Measurements from ENCODE around the gene SLIT3. TPM values are rescaled to one million over a fixed set of nuclear protein-coding genes. Genes with fewer than 3 reads are reported as not detected.

The SLIT3 gene
- total RNA-seq, 1 donor from 2014 or later: 5.0 TPM

DNA sequence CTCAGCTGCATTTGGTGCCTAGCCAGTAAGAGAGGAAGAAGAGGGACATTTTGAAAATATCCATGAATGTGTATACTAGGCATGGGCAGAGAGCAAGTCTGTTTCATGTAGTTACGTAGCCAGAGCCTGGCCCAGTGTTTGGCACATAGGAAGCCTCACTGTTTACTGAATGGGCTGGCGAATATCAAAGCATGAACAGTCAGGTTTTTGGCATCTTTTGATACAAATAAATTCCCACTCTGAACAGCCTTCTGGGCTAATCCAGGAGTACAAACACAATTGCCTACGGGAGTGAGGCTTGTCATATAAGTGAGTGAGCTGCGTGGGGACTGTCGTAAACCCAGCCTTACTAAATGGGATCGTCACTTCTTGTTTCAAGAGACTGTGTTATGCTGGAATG, 468.6 kb downstream of the SLIT3 start:
- TF ChIP-seq, protein P1, sequence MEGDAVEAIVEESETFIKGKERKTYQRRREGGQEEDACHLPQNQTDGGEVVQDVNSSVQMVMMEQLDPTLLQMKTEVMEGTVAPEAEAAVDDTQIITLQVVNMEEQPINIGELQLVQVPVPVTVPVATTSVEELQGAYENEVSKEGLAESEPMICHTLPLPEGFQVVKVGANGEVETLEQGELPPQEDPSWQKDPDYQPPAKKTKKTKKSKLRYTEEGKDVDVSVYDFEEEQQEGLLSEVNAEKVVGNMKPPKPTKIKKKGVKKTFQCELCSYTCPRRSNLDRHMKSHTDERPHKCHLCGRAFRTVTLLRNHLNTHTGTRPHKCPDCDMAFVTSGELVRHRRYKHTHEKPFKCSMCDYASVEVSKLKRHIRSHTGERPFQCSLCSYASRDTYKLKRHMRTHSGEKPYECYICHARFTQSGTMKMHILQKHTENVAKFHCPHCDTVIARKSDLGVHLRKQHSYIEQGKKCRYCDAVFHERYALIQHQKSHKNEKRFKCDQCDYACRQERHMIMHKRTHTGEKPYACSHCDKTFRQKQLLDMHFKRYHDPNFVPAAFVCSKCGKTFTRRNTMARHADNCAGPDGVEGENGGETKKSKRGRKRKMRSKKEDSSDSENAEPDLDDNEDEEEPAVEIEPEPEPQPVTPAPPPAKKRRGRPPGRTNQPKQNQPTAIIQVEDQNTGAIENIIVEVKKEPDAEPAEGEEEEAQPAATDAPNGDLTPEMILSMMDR (IDR thresholded peaks at IDR 0.05; ENCODE audit: insufficient read depth, low read length, poor library complexity, severe bottlenecking): no peak
- DNase-seq (ENCODE audit: low read depth): no peak
- Histone ChIP-seq H3K4me3 (ENCODE audit: low read depth, low read length) (no peak overlapping the region), H3K27me3 (ENCODE audit: control insufficient read depth, insufficient read depth, low read length) (no peaks in the 10 kb centered on the region), H3K36me3 (ENCODE audit: control insufficient read depth, insufficient read depth, low read length) (no peaks in the 10 kb centered on the region)

DNA sequence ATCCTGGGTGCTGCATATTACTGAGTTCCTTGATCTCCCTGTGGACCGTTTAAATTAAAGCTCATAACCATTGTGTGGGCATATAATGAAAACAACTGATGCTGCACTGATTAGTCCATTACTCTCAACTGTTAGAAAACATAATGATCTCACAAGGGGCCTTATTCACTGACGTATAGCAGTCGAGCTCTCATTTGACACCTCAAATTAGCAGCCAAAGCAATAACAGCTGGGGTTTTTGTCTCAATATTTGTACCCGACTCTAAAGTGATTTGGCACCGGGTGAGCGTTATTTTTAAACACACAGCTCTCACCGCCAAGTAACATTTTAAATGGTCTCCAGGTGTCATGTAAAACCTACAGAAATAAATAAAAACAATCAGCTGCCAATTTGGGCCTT, 469.6 kb downstream of the SLIT3 start:
- Histone ChIP-seq H3K27me3 (ENCODE audit: control insufficient read depth, insufficient read depth, low read length) (no peaks in the 10 kb centered on the region), H3K36me3 (ENCODE audit: control insufficient read depth, insufficient read depth, low read length) (no peaks in the 10 kb centered on the region), H3K4me3 (ENCODE audit: low read depth, low read length) (no peak overlapping the region)
- no peak for DNase-seq (ENCODE audit: low read depth)
- TF ChIP-seq, protein P1 (IDR thresholded peaks at IDR 0.05; ENCODE audit: insufficient read depth, low read length, poor library complexity, severe bottlenecking): no peak

DNA sequence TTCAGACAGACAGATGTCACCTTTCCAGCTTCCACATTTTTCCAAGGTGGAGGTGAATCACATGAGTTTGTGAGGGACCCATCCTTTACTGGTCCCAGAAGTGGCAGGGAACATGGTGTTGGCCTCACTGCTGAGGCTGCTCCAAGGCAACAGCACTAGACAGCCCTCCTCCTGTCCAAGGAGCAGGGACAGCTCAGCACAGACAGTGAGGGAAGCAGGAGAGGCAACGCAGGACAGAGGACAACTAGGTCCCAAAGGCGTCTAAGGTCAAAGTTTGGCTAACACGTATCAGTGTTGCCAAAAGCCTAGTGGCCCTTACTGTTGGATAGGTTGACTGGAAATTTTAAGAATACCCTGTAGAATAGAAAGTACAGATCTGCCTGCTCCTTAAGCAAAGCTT, 470.1 kb downstream of the SLIT3 start:
- DNase-seq (ENCODE audit: low read depth): no peak
- Histone ChIP-seq H3K4me3 (ENCODE audit: low read depth, low read length) (no peak overlapping the region), H3K36me3 (ENCODE audit: control insufficient read depth, insufficient read depth, low read length) (no peaks in the 10 kb centered on the region), H3K27me3 (ENCODE audit: control insufficient read depth, insufficient read depth, low read length) (no peaks in the 10 kb centered on the region)
- TF ChIP-seq, protein P1 (IDR thresholded peaks at IDR 0.05; ENCODE audit: insufficient read depth, low read length, poor library complexity, severe bottlenecking): no peak

DNA sequence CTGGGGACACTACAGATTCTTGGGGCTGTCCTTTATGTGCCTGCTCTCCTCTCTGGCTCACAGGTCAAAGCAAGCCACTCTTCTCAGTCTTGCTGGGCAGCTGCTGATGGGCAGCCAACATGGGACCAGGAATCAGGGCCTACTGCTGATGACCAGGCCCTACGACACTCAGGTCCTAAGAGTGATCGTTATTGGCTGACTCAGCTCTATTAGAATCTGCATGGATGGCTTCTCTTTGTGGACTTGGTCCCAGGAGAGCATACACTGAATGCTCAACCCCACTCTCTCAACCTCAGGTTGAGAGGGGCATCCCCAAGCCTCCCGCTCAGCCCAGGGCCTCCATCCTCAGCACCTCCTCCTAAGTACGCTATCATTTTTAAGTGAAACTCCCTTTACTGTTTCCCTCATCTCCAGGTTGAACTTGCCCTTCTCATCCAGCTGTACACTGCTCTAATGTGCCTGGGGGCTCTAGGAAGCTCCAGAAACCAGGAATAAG, 471.0 kb downstream of the SLIT3 start:
- TF ChIP-seq, protein P1 (IDR thresholded peaks at IDR 0.05; ENCODE audit: insufficient read depth, low read length, poor library complexity, severe bottlenecking): no peak
- no peaks in the 10 kb centered on the region for H3K27me3 ChIP-seq (ENCODE audit: control insufficient read depth, insufficient read depth, low read length)
- DNase-seq (ENCODE audit: low read depth): no peak
- H3K36me3 ChIP-seq (ENCODE audit: control insufficient read depth, insufficient read depth, low read length): no peaks in the 10 kb centered on the region
- no peak overlapping the region for H3K4me3 ChIP-seq (ENCODE audit: low read depth, low read length)

DNA sequence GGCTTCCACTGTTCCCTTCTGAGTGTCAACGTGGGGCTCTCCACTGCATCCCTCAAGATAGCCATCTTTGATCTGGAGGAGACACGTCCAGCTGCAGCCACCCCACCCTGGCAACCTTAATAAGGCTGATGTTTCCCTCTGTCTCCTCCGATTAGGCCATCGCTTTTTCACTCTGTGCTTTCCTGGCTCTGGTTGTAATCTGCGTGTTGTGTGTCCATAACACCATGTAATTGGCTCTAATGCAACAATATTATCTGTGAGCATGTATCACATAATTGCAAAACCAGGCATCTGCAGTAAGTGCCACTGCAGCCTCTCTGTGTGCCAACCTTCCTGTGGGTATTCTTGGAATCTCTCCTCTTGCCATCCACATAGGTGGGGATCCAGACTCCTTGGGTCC, 471.9 kb downstream of the SLIT3 start:
- H3K36me3 ChIP-seq (ENCODE audit: control insufficient read depth, insufficient read depth, low read length): no peaks in the 10 kb centered on the region
- no peak for DNase-seq (ENCODE audit: low read depth)
- H3K4me3 ChIP-seq (ENCODE audit: low read depth, low read length): no peak overlapping the region
- TF ChIP-seq, protein P1 (IDR thresholded peaks at IDR 0.05; ENCODE audit: insufficient read depth, low read length, poor library complexity, severe bottlenecking): no peak
- no peaks in the 10 kb centered on the region for H3K27me3 ChIP-seq (ENCODE audit: control insufficient read depth, insufficient read depth, low read length)

DNA sequence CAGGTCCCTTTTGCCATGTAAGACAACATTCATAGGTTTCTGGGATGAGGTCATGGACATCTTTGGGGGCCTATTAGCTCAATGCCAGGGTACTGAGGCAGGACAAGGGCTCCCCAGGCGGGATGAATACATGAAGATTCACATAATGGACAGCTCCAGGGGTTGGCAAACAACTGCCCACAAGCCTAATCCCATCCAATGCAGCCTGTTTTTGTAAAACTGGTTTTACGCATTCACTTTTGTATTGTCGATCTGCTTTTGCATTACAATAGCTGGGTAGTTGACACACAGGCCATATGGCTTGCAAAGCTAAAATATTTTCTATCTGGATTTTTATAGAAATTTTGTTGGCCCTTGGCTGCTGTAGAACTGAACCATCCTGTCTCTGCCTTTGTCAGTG, 473.3 kb downstream of the SLIT3 start:
- Histone ChIP-seq H3K36me3 (ENCODE audit: control insufficient read depth, insufficient read depth, low read length) (no peaks in the 10 kb centered on the region), H3K27me3 (ENCODE audit: control insufficient read depth, insufficient read depth, low read length) (no peaks in the 10 kb centered on the region), H3K4me3 (ENCODE audit: low read depth, low read length) (no peak overlapping the region)
- DNase-seq (ENCODE audit: low read depth): no peak
- TF ChIP-seq, protein P1 (IDR thresholded peaks at IDR 0.05; ENCODE audit: insufficient read depth, low read length, poor library complexity, severe bottlenecking): no peak
